WTC11 (cell line): Measurements from ENCODE around the gene TWIST2. TPM values are rescaled to one million over a fixed set of nuclear protein-coding genes. Genes with fewer than 3 reads are reported as not detected.

Experiments used
- ATAC-seq: fragments of 200-7000 bp; cut with Tn5 transposase; 2 replicates; pipeline ENCODE4 v1.10.0; 2021; ENCODE audit warnings: mild to moderate bottlenecking, moderate library complexity
- CTCF ChIA-PET: fragments of 300-600 bp; sonication (Branson Sonifier 250); formaldehyde crosslinking; loops from one replicate; lab custom pipeline; 2021; ENCODE audit warnings: antibody characterized with exemption; lab: Charles Lee
- POLR2A ChIA-PET: fragments of 350-600 bp; sonication (Branson Sonifier 250); formaldehyde crosslinking; loops from one replicate; lab custom pipeline; 2021; ENCODE audit warnings: antibody characterized with exemption; lab: Charles Lee
- DNase-seq: peaks from one replicate; pipeline ENCODE4 v3.0.0; 2021; ENCODE audit warnings: low spot score
- H3K27ac Mint-ChIP-seq: 2 replicates; pipeline ENCODE4 v1.8.0; 2021; ENCODE audit warnings: mixed read lengths
- H3K27me3 Mint-ChIP-seq: 2 replicates; pipeline ENCODE4 v1.8.0; 2021; ENCODE audit warnings: low read depth, mild to moderate bottlenecking, moderate library complexity, mixed read lengths
- H3K36me3 Mint-ChIP-seq: 2 replicates; pipeline ENCODE4 v1.8.0; 2021; ENCODE audit warnings: mixed read lengths
- H3K4me1 Mint-ChIP-seq: 2 replicates; pipeline ENCODE4 v1.8.0; 2022; ENCODE audit warnings: mixed read lengths
- H3K4me3 Mint-ChIP-seq: 2 replicates; pipeline ENCODE4 v1.8.0; 2021; ENCODE audit warnings: mild to moderate bottlenecking, moderate library complexity, mixed read lengths
- H3K9me3 Mint-ChIP-seq: 2 replicates; pipeline ENCODE4 v1.8.0; 2021; ENCODE audit warnings: mixed read lengths
- CBFB ChIP-seq: sonication (generic); formaldehyde crosslinking; IDR thresholded peaks from 2 replicates; pipeline ENCODE4 v1.8.1; 2022; ENCODE audit warnings: mild to moderate bottlenecking, low read depth, missing genetic modification reagents
- CDX4 ChIP-seq: fragments of 250-450 bp; sonication (Bioruptor Pico); IDR thresholded peaks from 2 replicates; pipeline ENCODE4 v1.9.0; 2021; ENCODE audit warnings: moderate library complexity, mild to moderate bottlenecking, inconsistent platforms, borderline replicate concordance
- CREB1 ChIP-seq: sonication (generic); formaldehyde crosslinking; IDR thresholded peaks from 2 replicates; pipeline ENCODE4 v1.8.0; 2023; ENCODE audit warnings: mild to moderate bottlenecking, missing genetic modification reagents
- CREM ChIP-seq: sonication (generic); formaldehyde crosslinking; IDR thresholded peaks from 2 replicates; pipeline ENCODE4 v1.8.1; 2022; ENCODE audit warnings: mild to moderate bottlenecking, missing genetic modification reagents, moderate library complexity
- FOXK1 ChIP-seq: sonication (generic); formaldehyde crosslinking; IDR thresholded peaks from 2 replicates; pipeline ENCODE4 v1.8.0; 2022; ENCODE audit warnings: mild to moderate bottlenecking, moderate library complexity, missing genetic modification reagents
- GRHL2 ChIP-seq: fragments of 250-450 bp; sonication (Bioruptor Pico); IDR thresholded peaks from 2 replicates; pipeline ENCODE4 v1.8.0; 2022; ENCODE audit warnings: mild to moderate bottlenecking, moderate library complexity; ENCODE audit not compliant: insufficient replicate concordance, severe bottlenecking
- HMGXB4 ChIP-seq: sonication (generic); formaldehyde crosslinking; IDR thresholded peaks from 2 replicates; pipeline ENCODE4 v1.8.1; 2023; ENCODE audit warnings: mild to moderate bottlenecking, moderate library complexity, missing genetic modification reagents
- IRF2 ChIP-seq: sonication (generic); formaldehyde crosslinking; IDR thresholded peaks from 2 replicates; pipeline ENCODE4 v1.8.0; 2022; ENCODE audit warnings: low read depth, missing genetic modification reagents, borderline replicate concordance
- JAZF1 ChIP-seq: fragments of 250-450 bp; sonication (Bioruptor Pico); IDR thresholded peaks from 2 replicates; pipeline ENCODE4 v1.9.0; 2021; ENCODE audit warnings: moderate library complexity, mild to moderate bottlenecking, inconsistent platforms
- NFATC4 ChIP-seq: fragments of 250-450 bp; sonication (Bioruptor Pico); IDR thresholded peaks from 2 replicates; pipeline ENCODE4 v1.9.0; 2021; ENCODE audit warnings: mild to moderate bottlenecking
- NR3C1 ChIP-seq: sonication (generic); formaldehyde crosslinking; conservative IDR thresholded peaks from 2 replicates; pipeline ENCODE4 v1.8.1; 2023; ENCODE audit warnings: low read depth, mild to moderate bottlenecking, missing genetic modification reagents
- PREB ChIP-seq: sonication (generic); formaldehyde crosslinking; IDR thresholded peaks from 2 replicates; pipeline ENCODE4 v1.8.1; 2022; ENCODE audit warnings: mild to moderate bottlenecking, missing genetic modification reagents, moderate library complexity, borderline replicate concordance
- SMAD4 ChIP-seq: sonication (generic); formaldehyde crosslinking; IDR thresholded peaks from 2 replicates; pipeline ENCODE4 v1.8.0; 2022; ENCODE audit warnings: mild to moderate bottlenecking, missing genetic modification reagents
- TEAD1 ChIP-seq: sonication (generic); formaldehyde crosslinking; IDR thresholded peaks from 2 replicates; pipeline ENCODE4 v1.8.0; 2022; ENCODE audit warnings: mild to moderate bottlenecking, missing genetic modification reagents
- TP53 ChIP-seq: sonication (generic); formaldehyde crosslinking; IDR thresholded peaks from 2 replicates; pipeline ENCODE4 v1.8.1; 2023; ENCODE audit warnings: mild to moderate bottlenecking, missing genetic modification reagents
- ZBTB43 ChIP-seq: sonication (generic); formaldehyde crosslinking; IDR thresholded peaks from 2 replicates; pipeline ENCODE4 v1.8.1; 2023; ENCODE audit warnings: mild to moderate bottlenecking, missing genetic modification reagents
- ZNF138 ChIP-seq: sonication (generic); formaldehyde crosslinking; conservative IDR thresholded peaks from 2 replicates; pipeline ENCODE4 v1.8.1; 2022; ENCODE audit warnings: mild to moderate bottlenecking, moderate library complexity, missing genetic modification reagents
- ZNF232 ChIP-seq: sonication (generic); formaldehyde crosslinking; IDR thresholded peaks from 2 replicates; pipeline ENCODE4 v1.8.0; 2022; ENCODE audit warnings: mild to moderate bottlenecking, missing genetic modification reagents
- ZNF263 ChIP-seq: sonication (generic); formaldehyde crosslinking; IDR thresholded peaks from 2 replicates; pipeline ENCODE4 v1.8.1; 2022; ENCODE audit warnings: low read depth, mild to moderate bottlenecking, moderate library complexity, missing genetic modification reagents
- ZNF396 ChIP-seq: fragments of 250-450 bp; sonication (Bioruptor Pico); IDR thresholded peaks from 2 replicates; pipeline ENCODE4 v1.8.0; 2021; ENCODE audit warnings: mild to moderate bottlenecking, moderate library complexity, borderline replicate concordance
- ZNF423 ChIP-seq: fragments of 250-450 bp; sonication (Bioruptor Pico); IDR thresholded peaks from 2 replicates; pipeline ENCODE4 v2.1.2; 2022; ENCODE audit warnings: mild to moderate bottlenecking, moderate library complexity
- total RNA-seq: library from RNA; stranded (reverse); gene quantifications from 3 replicates; pipeline ENCODE4 v1.2.3, GENCODE V29; 2021
- TF ChIP-seq, protein P1 (sequence below): sonication (generic); formaldehyde crosslinking; IDR thresholded peaks from 2 replicates; pipeline ENCODE4 v1.8.1; 2023; ENCODE audit warnings: mild to moderate bottlenecking, missing genetic modification reagents, moderate library complexity

The TWIST2 gene
- total RNA-seq, 1 experiment from 2014 or later: 5.7 TPM

DNA sequence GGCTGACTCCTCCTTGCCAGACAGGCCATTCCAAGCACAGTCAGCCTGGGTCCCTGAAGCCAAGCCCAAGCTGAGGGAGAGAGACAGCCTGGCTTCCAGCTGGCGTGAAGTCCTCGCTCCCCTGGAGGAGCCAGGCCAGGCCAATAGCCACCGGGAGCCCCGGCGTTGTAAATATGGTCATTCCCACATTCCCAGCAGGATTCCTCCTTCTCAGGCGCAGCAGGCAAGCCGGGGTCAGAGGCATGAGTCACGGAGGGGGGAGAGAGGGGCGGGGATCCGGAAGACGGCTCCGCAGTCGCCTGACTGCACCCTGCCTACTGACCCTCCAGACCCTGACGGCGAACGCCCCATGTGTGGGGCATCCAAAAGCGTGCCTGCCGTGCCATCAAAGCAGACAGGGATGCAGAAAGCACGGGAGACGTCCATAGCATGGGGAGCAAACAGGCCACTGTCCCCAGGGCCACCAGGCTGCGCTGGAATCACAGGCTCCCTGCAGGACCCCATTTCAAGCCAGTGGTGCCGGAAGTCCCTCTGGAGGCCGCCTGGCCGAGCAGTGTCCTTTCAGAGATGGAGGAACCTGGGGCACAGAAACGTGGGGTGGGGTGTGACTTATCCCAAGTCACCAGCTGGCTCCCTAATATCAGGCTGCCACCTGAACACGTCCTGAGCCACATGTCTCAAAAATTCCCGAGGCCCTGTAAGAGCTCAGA, 48.2 kb downstream of the TWIST2 start:
- H3K36me3 Mint-ChIP-seq: no peaks in the 10 kb centered on the region
- no peak overlapping the region for H3K27ac Mint-ChIP-seq
- ChIA-PET CTCF (interaction anchor here (1.3 kb wide), 2 partner anchors 21 to 55 kb away, joined by 4 to 8 read pairs; no protein-coding TSS in a partner anchor), POLR2A (no interaction called here)
- no peaks in the 10 kb centered on the region for H3K27me3 Mint-ChIP-seq
- peaks cover 2% of the 10 kb centered on the region; the same call in 1 of the 2 replicates for H3K4me1 Mint-ChIP-seq
- peak; percentile 61 for ATAC-seq
- H3K4me3 Mint-ChIP-seq: no peak overlapping the region
- peak; percentile 32 for DNase-seq
- TF ChIP-seq TEAD1 (CRISPR knock-in tag): no peak
- peak; percentile 62 for TF ChIP-seq ZNF423 (CRISPR knock-in tag)
- H3K9me3 Mint-ChIP-seq: no peaks in the 10 kb centered on the region

GRCh38 chr2:238896641-238897040, 48.8 kb downstream of the TWIST2 start:
- no peaks in the 10 kb centered on the region for H3K36me3 Mint-ChIP-seq
- no peak for TF ChIP-seq HMGXB4
- no peak for TF ChIP-seq PREB (CRISPR knock-in tag)
- TF ChIP-seq FOXK1: no peak
- no peak for TF ChIP-seq CDX4 (CRISPR knock-in tag)
- no peak for TF ChIP-seq CBFB (CRISPR knock-in tag)
- TF ChIP-seq, protein P1, sequence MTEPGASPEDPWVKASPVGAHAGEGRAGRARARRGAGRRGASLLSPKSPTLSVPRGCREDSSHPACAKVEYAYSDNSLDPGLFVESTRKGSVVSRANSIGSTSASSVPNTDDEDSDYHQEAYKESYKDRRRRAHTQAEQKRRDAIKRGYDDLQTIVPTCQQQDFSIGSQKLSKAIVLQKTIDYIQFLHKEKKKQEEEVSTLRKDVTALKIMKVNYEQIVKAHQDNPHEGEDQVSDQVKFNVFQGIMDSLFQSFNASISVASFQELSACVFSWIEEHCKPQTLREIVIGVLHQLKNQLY: no peak
- TF ChIP-seq CREB1 (CRISPR knock-in tag): no peak
- no peaks in the 10 kb centered on the region for H3K9me3 Mint-ChIP-seq
- H3K4me1 Mint-ChIP-seq: peaks cover 2% of the 10 kb centered on the region; the same call in 1 of the 2 replicates
- no peak overlapping the region for H3K4me3 Mint-ChIP-seq
- ATAC-seq: no peak
- H3K27ac Mint-ChIP-seq: 0 out of 2 replicates have a peak overlapping the region, but pooled peaks have one; percentile 41
- ChIA-PET CTCF (interaction anchor here (0.6 to 1.3 kb wide), 3 partner anchors 21 to 633 kb away, joined by 3 to 8 read pairs (median 4); no protein-coding TSS in a partner anchor), POLR2A (no interaction called here)
- H3K27me3 Mint-ChIP-seq: no peaks in the 10 kb centered on the region
- no peak for DNase-seq

DNA sequence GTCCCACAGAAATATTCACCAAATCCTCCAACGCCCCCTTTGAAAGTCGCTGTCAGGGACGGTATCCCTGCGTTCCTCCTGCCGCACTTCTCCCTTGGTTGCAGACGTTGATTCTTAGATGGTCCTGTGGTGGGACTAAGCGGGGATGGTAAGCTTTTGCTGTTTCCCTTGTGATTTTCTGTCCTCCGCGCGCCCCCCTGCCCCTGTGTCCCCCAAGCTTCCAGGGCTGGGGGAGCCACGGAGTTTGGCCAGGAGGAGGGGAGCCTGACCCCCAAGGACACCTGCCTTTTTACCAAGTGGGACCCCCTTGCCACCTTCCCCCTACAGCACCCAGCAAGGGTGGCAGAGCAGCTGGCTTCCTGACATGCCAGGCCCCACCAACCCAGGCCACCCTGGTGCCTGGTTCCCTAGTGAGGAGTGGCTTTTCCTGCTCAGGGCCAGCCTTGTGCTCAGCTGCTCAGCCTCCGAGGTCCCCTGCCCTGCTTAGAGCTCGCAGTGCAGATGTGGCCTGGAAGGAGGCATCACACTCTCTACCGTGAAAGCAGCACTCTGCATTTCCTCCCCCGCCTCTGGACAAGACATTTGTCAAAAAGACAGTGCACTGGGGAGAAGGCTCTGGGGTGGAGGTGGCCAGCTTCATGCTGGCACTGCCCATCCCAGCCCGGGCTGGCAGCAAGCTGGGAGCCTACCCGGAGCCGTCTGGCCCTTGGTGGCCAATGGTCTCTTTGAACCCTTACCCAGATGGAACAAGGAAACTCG, 49.4 kb downstream of the TWIST2 start:
- Mint-ChIP-seq H3K4me1 (peaks cover 2% of the 10 kb centered on the region; the same call in 1 of the 2 replicates), H3K27ac (0 out of 2 replicates have a peak overlapping the region, but pooled peaks have one; percentile 41), H3K4me3 (no peak overlapping the region), H3K9me3 (no peaks in the 10 kb centered on the region), H3K36me3 (no peaks in the 10 kb centered on the region), H3K27me3 (no peaks in the 10 kb centered on the region)
- ATAC-seq (no peak), DNase-seq (no peak)
- CTCF ChIA-PET: interaction anchor here (0.6 to 1.9 kb wide), 3 partner anchors 22 to 634 kb away, joined by 3 to 5 read pairs (median 4); no protein-coding TSS in a partner anchor
- POLR2A ChIA-PET: no interaction called here
- no peak for TF ChIP-seq NR3C1
- TF ChIP-seq ZNF232: no peak
- TF ChIP-seq JAZF1 (CRISPR knock-in tag): no peak
- TF ChIP-seq ZNF138: no peak
- no peak for TF ChIP-seq SMAD4 (CRISPR knock-in tag)
- TF ChIP-seq ZNF263: no peak
- no peak for TF ChIP-seq FOXK1
- TF ChIP-seq ZNF396: no peak
- no peak for TF ChIP-seq TP53 (CRISPR knock-in tag)
- TF ChIP-seq NFATC4: no peak
- TF ChIP-seq IRF2 (CRISPR knock-in tag): no peak
- TF ChIP-seq GRHL2 (CRISPR knock-in tag): no peak
- TF ChIP-seq CREM: no peak
- no peak for TF ChIP-seq ZBTB43 (CRISPR knock-in tag)
- no peak for TF ChIP-seq CBFB (CRISPR knock-in tag)
